ENCODE measurements around the gene CDH24.

DNA sequence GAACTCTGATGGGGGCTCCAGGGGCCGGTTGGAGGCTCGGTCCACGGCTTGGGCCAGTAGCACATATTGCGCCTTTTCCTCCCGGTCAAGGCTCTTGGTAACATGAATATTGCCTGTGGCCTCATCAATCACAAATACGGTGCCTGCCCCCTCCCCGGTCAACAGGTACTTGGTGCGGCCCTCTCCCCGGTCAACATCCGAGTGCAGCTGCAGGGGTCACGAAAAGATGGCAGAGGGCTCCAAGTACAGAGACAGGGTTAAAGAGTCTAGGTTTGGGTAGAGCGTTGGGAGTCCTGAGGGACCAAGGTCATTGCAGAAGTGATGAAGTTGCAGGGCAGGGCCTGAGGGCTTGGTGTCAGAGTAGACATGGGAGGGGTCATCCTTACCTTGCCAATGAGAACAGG, 2.2 kb downstream of the CDH24 start:
- TF ChIP-seq, protein P1, sequence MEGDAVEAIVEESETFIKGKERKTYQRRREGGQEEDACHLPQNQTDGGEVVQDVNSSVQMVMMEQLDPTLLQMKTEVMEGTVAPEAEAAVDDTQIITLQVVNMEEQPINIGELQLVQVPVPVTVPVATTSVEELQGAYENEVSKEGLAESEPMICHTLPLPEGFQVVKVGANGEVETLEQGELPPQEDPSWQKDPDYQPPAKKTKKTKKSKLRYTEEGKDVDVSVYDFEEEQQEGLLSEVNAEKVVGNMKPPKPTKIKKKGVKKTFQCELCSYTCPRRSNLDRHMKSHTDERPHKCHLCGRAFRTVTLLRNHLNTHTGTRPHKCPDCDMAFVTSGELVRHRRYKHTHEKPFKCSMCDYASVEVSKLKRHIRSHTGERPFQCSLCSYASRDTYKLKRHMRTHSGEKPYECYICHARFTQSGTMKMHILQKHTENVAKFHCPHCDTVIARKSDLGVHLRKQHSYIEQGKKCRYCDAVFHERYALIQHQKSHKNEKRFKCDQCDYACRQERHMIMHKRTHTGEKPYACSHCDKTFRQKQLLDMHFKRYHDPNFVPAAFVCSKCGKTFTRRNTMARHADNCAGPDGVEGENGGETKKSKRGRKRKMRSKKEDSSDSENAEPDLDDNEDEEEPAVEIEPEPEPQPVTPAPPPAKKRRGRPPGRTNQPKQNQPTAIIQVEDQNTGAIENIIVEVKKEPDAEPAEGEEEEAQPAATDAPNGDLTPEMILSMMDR (conservative IDR thresholded peaks at IDR 0.05; ENCODE audit: low read length): no peak
- no peak for TF ChIP-seq EZH2phosphoT487 (IDR thresholded peaks at IDR 0.05; ENCODE audit: borderline replicate concordance, low read depth, low read length)

All from OCI-LY7 (cell line).